A549 (cell line): ENCODE measurements around the gene NGF.

Experiments used
- HDAC2 ChIP-seq: fragments of 200-600 bp; sonication (generic); IDR thresholded peaks from 2 replicates; pipeline ENCODE4 v1.6.1; 2016
- KDM5A ChIP-seq: fragments of 200-600 bp; sonication (generic); IDR thresholded peaks from 2 replicates; pipeline ENCODE4 v1.6.1; 2016; ENCODE audit warnings: antibody characterized with exemption, mild to moderate bottlenecking
- POLR2A ChIP-seq: IDR thresholded peaks from 2 replicates; pipeline ENCODE4 v1.6.1; 2012; ENCODE audit warnings: mild to moderate bottlenecking, low read length
- RNF2 ChIP-seq: fragments of 200-600 bp; sonication (generic); IDR thresholded peaks from 2 replicates; pipeline ENCODE4 v1.6.1; 2016; ENCODE audit warnings: low read depth, mild to moderate bottlenecking, antibody characterized with exemption, moderate library complexity, borderline replicate concordance
- TF ChIP-seq, protein P1 (sequence below): fragments of >200 bp; sonication (Bioruptor Twin); formaldehyde crosslinking; IDR thresholded peaks from 3 replicates; pipeline ENCODE4 v1.5.1; 2016
- TF ChIP-seq, protein P2 (sequence below): fragments of 250-450 bp; sonication (Bioruptor Pico); IDR thresholded peaks from 2 replicates; pipeline ENCODE4 v1.5.0; 2021; ENCODE audit warnings: mild to moderate bottlenecking, moderate library complexity, borderline replicate concordance

DNA sequence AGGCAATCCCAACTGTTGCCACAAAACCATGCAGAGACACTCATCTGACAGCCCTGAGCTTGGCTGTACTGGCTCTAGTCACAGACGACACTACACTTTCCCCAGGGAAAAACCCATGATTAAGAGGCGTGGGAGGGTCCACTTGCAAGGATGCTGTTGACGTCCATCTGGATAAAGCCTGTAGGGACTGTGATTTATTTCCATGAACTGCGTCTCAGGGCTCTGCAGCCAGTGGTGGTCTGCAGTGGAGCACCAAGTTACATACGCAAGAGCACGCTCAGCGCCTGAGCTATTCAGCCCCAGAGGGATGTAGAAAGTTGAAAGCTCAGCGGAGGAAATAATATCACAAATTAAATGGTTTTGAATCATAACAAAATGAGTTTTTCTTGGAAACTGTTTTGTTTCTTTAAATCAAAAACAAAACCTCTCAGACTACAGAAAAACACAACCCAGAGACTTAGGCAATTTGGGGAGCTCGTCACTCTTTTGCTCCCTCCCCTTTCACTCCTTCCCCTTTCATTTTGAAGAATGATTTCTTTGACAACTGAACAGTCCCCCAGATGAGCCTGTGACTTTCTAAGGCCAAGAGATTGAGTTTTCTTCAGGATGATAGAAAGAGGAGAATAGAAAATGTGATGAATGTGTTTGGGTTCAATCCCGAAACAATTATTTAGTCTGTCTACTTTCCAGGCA lies 71.2 kb downstream of the NGF start:
- TF ChIP-seq, protein P1, sequence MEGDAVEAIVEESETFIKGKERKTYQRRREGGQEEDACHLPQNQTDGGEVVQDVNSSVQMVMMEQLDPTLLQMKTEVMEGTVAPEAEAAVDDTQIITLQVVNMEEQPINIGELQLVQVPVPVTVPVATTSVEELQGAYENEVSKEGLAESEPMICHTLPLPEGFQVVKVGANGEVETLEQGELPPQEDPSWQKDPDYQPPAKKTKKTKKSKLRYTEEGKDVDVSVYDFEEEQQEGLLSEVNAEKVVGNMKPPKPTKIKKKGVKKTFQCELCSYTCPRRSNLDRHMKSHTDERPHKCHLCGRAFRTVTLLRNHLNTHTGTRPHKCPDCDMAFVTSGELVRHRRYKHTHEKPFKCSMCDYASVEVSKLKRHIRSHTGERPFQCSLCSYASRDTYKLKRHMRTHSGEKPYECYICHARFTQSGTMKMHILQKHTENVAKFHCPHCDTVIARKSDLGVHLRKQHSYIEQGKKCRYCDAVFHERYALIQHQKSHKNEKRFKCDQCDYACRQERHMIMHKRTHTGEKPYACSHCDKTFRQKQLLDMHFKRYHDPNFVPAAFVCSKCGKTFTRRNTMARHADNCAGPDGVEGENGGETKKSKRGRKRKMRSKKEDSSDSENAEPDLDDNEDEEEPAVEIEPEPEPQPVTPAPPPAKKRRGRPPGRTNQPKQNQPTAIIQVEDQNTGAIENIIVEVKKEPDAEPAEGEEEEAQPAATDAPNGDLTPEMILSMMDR, result no peak
- TF ChIP-seq, protein P2, sequence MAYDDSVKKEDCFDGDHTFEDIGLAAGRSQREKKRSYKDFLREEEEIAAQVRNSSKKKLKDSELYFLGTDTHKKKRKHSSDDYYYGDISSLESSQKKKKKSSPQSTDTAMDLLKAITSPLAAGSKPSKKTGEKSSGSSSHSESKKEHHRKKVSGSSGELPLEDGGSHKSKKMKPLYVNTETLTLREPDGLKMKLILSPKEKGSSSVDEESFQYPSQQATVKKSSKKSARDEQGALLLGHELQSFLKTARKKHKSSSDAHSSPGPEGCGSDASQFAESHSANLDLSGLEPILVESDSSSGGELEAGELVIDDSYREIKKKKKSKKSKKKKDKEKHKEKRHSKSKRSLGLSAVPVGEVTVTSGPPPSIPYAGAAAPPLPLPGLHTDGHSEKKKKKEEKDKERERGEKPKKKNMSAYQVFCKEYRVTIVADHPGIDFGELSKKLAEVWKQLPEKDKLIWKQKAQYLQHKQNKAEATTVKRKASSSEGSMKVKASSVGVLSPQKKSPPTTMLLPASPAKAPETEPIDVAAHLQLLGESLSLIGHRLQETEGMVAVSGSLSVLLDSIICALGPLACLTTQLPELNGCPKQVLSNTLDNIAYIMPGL (CRISPR knock-in tag), result no peak
- no peak for TF ChIP-seq POLR2A
- TF ChIP-seq HDAC2, result no peak
- no peak for TF ChIP-seq RNF2
- TF ChIP-seq KDM5A, result no peak
